ENCODE measurements around the gene COG5.

GRCh38 chr7:107381453-107381852, 182.3 kb downstream of the COG5 start:
- no peak for TF ChIP-seq CTCF (IDR thresholded peaks at IDR 0.05)
- TF ChIP-seq POLR2A (IDR thresholded peaks at IDR 0.05): no peak
